ENCODE measurements around the gene CACNA2D1.

GRCh38 chr7:82164410-82164809, 279.2 kb downstream of the CACNA2D1 start:
- TF ChIP-seq, protein P1, sequence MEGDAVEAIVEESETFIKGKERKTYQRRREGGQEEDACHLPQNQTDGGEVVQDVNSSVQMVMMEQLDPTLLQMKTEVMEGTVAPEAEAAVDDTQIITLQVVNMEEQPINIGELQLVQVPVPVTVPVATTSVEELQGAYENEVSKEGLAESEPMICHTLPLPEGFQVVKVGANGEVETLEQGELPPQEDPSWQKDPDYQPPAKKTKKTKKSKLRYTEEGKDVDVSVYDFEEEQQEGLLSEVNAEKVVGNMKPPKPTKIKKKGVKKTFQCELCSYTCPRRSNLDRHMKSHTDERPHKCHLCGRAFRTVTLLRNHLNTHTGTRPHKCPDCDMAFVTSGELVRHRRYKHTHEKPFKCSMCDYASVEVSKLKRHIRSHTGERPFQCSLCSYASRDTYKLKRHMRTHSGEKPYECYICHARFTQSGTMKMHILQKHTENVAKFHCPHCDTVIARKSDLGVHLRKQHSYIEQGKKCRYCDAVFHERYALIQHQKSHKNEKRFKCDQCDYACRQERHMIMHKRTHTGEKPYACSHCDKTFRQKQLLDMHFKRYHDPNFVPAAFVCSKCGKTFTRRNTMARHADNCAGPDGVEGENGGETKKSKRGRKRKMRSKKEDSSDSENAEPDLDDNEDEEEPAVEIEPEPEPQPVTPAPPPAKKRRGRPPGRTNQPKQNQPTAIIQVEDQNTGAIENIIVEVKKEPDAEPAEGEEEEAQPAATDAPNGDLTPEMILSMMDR (IDR thresholded peaks at IDR 0.05): no peak
- TF ChIP-seq POLR2AphosphoS5 (IDR thresholded peaks at IDR 0.05): no peak
